ENCODE data around the gene SLC2A4RG. TPM values are rescaled to one million over a fixed set of nuclear protein-coding genes. Genes with fewer than 3 reads are reported as not detected.

SLC2A4RG gene
- total and polyA plus RNA-seq, 2 donors (not counting 3 experiments of a cell fraction or from before 2014, with no cell fraction given), result 41.7 to 69.4 TPM

GRCh38 chr20:63778857-63779256 is 39.3 kb downstream of the SLC2A4RG start:
- intact Hi-C loops (cut with micrococcal nuclease), result no loop called here
- Histone ChIP-seq H3K9me1 (replicated peaks; ENCODE audit: control insufficient read depth, extremely low read depth, insufficient read depth, low read length) (no peaks in the 10 kb centered on the region), H3K4me2 (ENCODE audit: insufficient read depth, low read length) (no peak overlapping the region), H2AFZ (ENCODE audit: low read depth, low read length) (no peak overlapping the region), H3K9ac (replicated peaks; ENCODE audit: extremely low read depth, insufficient read depth, low read length) (no peak overlapping the region), H3K9me3 (replicated peaks; ENCODE audit: control insufficient read depth, insufficient read depth, low read length) (no peaks in the 10 kb centered on the region), H3K27me3 (ENCODE audit: control insufficient read depth in 2 of 2, insufficient read depth in 2 of 2, low read length in 2 of 2) (no peaks in the 10 kb centered on the region), H3K79me2 (ENCODE audit: control insufficient read depth, insufficient read depth, low read length) (no peaks in the 10 kb centered on the region), H3K27ac (ENCODE audit: insufficient read depth, low read depth, low read length) (no peak overlapping the region), H4K20me1 (replicated peaks; ENCODE audit: control insufficient read depth, extremely low read depth, insufficient read depth, low read length) (no peaks in the 10 kb centered on the region), H3K36me3 (ENCODE audit: control insufficient read depth in 2 of 2, extremely low read depth in 1 of 2, insufficient read depth in 2 of 2, low read length in 2 of 2) (no peaks in the 10 kb centered on the region), H3K4me1 (ENCODE audit: control insufficient read depth, extremely low read depth, insufficient read depth, low read length) (peaks cover 6% of the 10 kb centered on the region), H3K4me3 (replicated peaks in 1 of 3; ENCODE audit: insufficient read depth in 1 of 3, low read depth in 1 of 3, low read length in 3 of 3) (no peak overlapping the region)
- DNase-seq (ENCODE audit: low read depth, low spot score) (no peak), FAIRE-seq (no peak)
- dilution Hi-C loops (cut with MboI; ENCODE audit: extremely low pct_ligation_motif_present, low sequenced_read_pairs), result no loop called here
- CTCF ChIA-PET, result interaction anchor here (1.2 to 1.8 kb wide), 4 partner anchors 84 to 202 kb away, joined by 3 to 5 read pairs (median 4); partner anchors contain the start of gene PRPF6
- TF ChIP-seq MAX (IDR thresholded peaks at IDR 0.05; ENCODE audit: insufficient read depth, insufficient read length), result no peak
- TF ChIP-seq GATA2 (IDR thresholded peaks at IDR 0.05; ENCODE audit: insufficient read depth, insufficient read length, low read depth, low read length), result no peak
- TF ChIP-seq POLR2AphosphoS5 (IDR thresholded peaks at IDR 0.05; ENCODE audit: insufficient read depth, low read depth, low read length), result no peak
- no peak for TF ChIP-seq POLR2A (IDR thresholded peaks at IDR 0.05; ENCODE audit: low read depth, low read length)
- TF ChIP-seq EZH2 (IDR thresholded peaks at IDR 0.05; ENCODE audit: borderline replicate concordance, low read depth, low read length, severe bottlenecking), result no peak
- TF ChIP-seq MYC (IDR thresholded peaks at IDR 0.05; ENCODE audit: low read depth, low read length), result no peak
- TF ChIP-seq CTCF (IDR thresholded peaks at IDR 0.05; ENCODE audit: extremely low read depth in 1 of 2, insufficient read depth in 1 of 2, low read depth in 1 of 2, low read length in 2 of 2), result no peak
- TF ChIP-seq JUN (IDR thresholded peaks at IDR 0.05; ENCODE audit: borderline replicate concordance, insufficient read depth, insufficient read length, low read depth), result no peak
- TF ChIP-seq FOS (IDR thresholded peaks at IDR 0.05; ENCODE audit: borderline replicate concordance, insufficient read depth, low read length), result no peak
- POLR2A ChIA-PET, result no interaction called here
- BruUV-seq (replicated peaks), result no TSS peak
